CD14-positive monocyte (primary cell): Measurements from ENCODE around the gene CNTN5. TPM values are rescaled to one million over a fixed set of nuclear protein-coding genes. Genes with fewer than 3 reads are reported as not detected.

Experiments
- DNase-seq, 3 donors: peaks; one replicate each; pipeline ENCODE4 v3.0.0-alpha.2; 2011 to 2022
- H2AFZ ChIP-seq: 2 replicates; pipeline ENCODE4 v1.6.0; 2012; ENCODE audit warnings: mild to moderate bottlenecking, low read depth, low read length, inconsistent platforms; ENCODE audit not compliant: insufficient read depth, poor library complexity, severe bottlenecking
- H3K27ac ChIP-seq, 2 donors: 1 replicate in 1 of 2; 2 replicates in 1 of 2; pipeline ENCODE4 v1.5.1; 2012 to 2013; ENCODE audit warnings: low read length in 2 of 2, control low read depth in 1 of 2, inconsistent platforms in 1 of 2, low read depth in 1 of 2, mild to moderate bottlenecking in 1 of 2
- H3K27me3 ChIP-seq, 2 donors: one replicate each; pipeline versions ENCODE4 v1.6.0 to v1.6.1; 2011 to 2013; ENCODE audit warnings: low read length in 2 of 2; ENCODE audit not compliant: control insufficient read depth in 2 of 2, insufficient read depth in 2 of 2
- H3K36me3 ChIP-seq, 2 donors: replicated peaks in 1 of 2; 1 replicate in 1 of 2; 2 replicates in 1 of 2; pipeline versions ENCODE4 v1.5.1 to v1.6.1; 2012 to 2013; ENCODE audit warnings: low read length in 2 of 2, control low read depth in 1 of 2, inconsistent platforms in 1 of 2, mild to moderate bottlenecking in 1 of 2; ENCODE audit not compliant: insufficient read depth in 2 of 2, control insufficient read depth in 1 of 2
- H3K4me1 ChIP-seq, 2 donors: 1 replicate in 1 of 2; 2 replicates in 1 of 2; pipeline versions ENCODE4 v1.5.1 to v1.6.1; 2012 to 2013; ENCODE audit warnings: low read length in 2 of 2, control low read depth in 1 of 2, inconsistent platforms in 1 of 2, mild to moderate bottlenecking in 1 of 2, moderate library complexity in 1 of 2; ENCODE audit not compliant: insufficient read depth in 2 of 2, control insufficient read depth in 1 of 2
- H3K4me2 ChIP-seq: replicated peaks from 2 replicates; pipeline ENCODE3; 2012; ENCODE audit warnings: low read length, moderate library complexity, mild to moderate bottlenecking; ENCODE audit not compliant: poor library complexity, severe bottlenecking; ENCODE audit errors: extremely low read depth
- H3K4me3 ChIP-seq, 3 experiments: fragments of 200-600 bp in 1 of 3; sonication (generic) in 1 of 3; replicated peaks in 1 of 3; 1 replicate in 2 of 3; 2 replicates in 1 of 3; pipeline ENCODE4 v1.5.1; 2011 to 2013; ENCODE audit warnings: low read length in 3 of 3, mild to moderate bottlenecking in 3 of 3, control low read depth in 2 of 3, low read depth in 2 of 3, inconsistent platforms in 1 of 3, moderate library complexity in 1 of 3
- H3K79me2 ChIP-seq: 2 replicates; pipeline ENCODE4 v1.6.0; 2012; ENCODE audit warnings: mild to moderate bottlenecking, control low read depth, inconsistent platforms, low read length, moderate library complexity; ENCODE audit not compliant: insufficient read depth
- H3K9ac ChIP-seq: 2 replicates; pipeline ENCODE4 v1.6.0; 2017; ENCODE audit warnings: low read length, mild to moderate bottlenecking; ENCODE audit not compliant: insufficient read depth, poor library complexity, severe bottlenecking
- H3K9me3 ChIP-seq, 2 donors: replicated peaks in 1 of 2; 1 replicate in 1 of 2; 2 replicates in 1 of 2; pipeline versions ENCODE4 v1.5.1 to v1.6.1; 2012 to 2013; ENCODE audit warnings: low read length in 2 of 2, control low read depth in 1 of 2; ENCODE audit not compliant: control insufficient read depth in 1 of 2, insufficient read depth in 1 of 2
- H4K20me1 ChIP-seq: 2 replicates; pipeline ENCODE4 v1.6.0; 2012; ENCODE audit warnings: mild to moderate bottlenecking, low read length, control low read depth, moderate library complexity; ENCODE audit not compliant: insufficient read depth
- H3K27ac Mint-ChIP-seq, 7 donors: one replicate each; pipeline ENCODE4 v1.8.0; 2020; ENCODE audit warnings: mild to moderate bottlenecking in 7 of 7, mixed read lengths in 7 of 7, moderate library complexity in 6 of 7, inconsistent platforms in 2 of 7
- H3K27me3 Mint-ChIP-seq, 3 donors: one replicate each; pipeline ENCODE4 v1.8.0; 2021 to 2022; ENCODE audit warnings: low read depth in 3 of 3, mild to moderate bottlenecking in 3 of 3, mixed read lengths in 3 of 3, moderate library complexity in 3 of 3, inconsistent platforms in 1 of 3
- H3K36me3 Mint-ChIP-seq, 2 donors: one replicate each; pipeline ENCODE4 v1.8.0; 2020; ENCODE audit warnings: mixed read lengths in 2 of 2, inconsistent platforms in 1 of 2, mild to moderate bottlenecking in 1 of 2
- H3K4me1 Mint-ChIP-seq: one replicate; pipeline ENCODE4 v1.8.0; 2020; ENCODE audit warnings: mild to moderate bottlenecking, mixed read lengths
- H3K4me3 Mint-ChIP-seq, 2 donors: one replicate each; pipeline ENCODE4 v1.8.0; 2020; ENCODE audit warnings: mild to moderate bottlenecking in 2 of 2, mixed read lengths in 2 of 2, moderate library complexity in 1 of 2
- H3K9me3 Mint-ChIP-seq, 7 donors: one replicate each; pipeline ENCODE4 v1.8.0; 2020 to 2022; ENCODE audit warnings: mixed read lengths in 7 of 7, mild to moderate bottlenecking in 6 of 7, moderate library complexity in 6 of 7, inconsistent platforms in 2 of 7
- CTCF ChIP-seq: fragments of 200-600 bp; IDR thresholded peaks from one replicate; pipeline ENCODE4 v1.8.0; 2022; ENCODE audit warnings: antibody characterized with exemption, mild to moderate bottlenecking
- WGBS: methylation state at CpG from one replicate; pipeline ENCODE4 v1.1.5; 2013; ENCODE audit warnings: missing lambda C conversion rate; ENCODE audit not compliant: insufficient coverage; 5-methylcytosine and 5-hydroxymethylcytosine counted together
- intact Hi-C, 2 donors: fragments of 100-400 bp; cut with micrococcal nuclease; formaldehyde crosslinking; loops; one replicate each; pipeline versions ENCODE4 v1.15.0 to v1.15.1; 2023
- polyA plus RNA-seq, 3 donors: library from polyadenylated mRNA; depleted of rRNA in 1 of 3; unstranded in 2 of 3; stranded (reverse) in 1 of 3; fragments of 300-500 nt in 2 of 3; fragments of >200 nt in 1 of 3; fragmentation: Illumina TruSeq in 2 of 3; gene quantifications; 1 replicate in 2 of 3; 2 replicates in 1 of 3; pipeline ENCODE4 v1.2.3, GENCODE V29; 2012 to 2021

Gene CNTN5
- polyA plus RNA-seq, 3 donors = not detected

GRCh38 chr11:100068116-100068515 lies 1047.4 kb downstream of the CNTN5 start:
- no CpG with 5 or more reads among the region's 4 CpGs for WGBS
- H3K4me2 ChIP-seq = no peak overlapping the region
- H3K27me3 ChIP-seq = no peaks in the 10 kb centered on the region

GRCh38 chr11:100072131-100072530 lies 1051.4 kb downstream of the CNTN5 start:
- H3K27me3 ChIP-seq = no peaks in the 10 kb centered on the region
- H3K36me3 Mint-ChIP-seq = no peaks in the 10 kb centered on the region
- H3K4me3 Mint-ChIP-seq = no peak overlapping the region
- no peak overlapping the region for H3K9ac ChIP-seq
- intact Hi-C loops = no loop called here
- DNase-seq = no peak
- no peak overlapping the region for H3K4me2 ChIP-seq
- H4K20me1 ChIP-seq = no peaks in the 10 kb centered on the region
- peaks cover 0 to 6% (median 0%) of the 10 kb centered on the region in 7 donors for H3K9me3 Mint-ChIP-seq
- no peaks in the 10 kb centered on the region for H3K4me1 ChIP-seq
- no peaks in the 10 kb centered on the region for H3K4me1 Mint-ChIP-seq
- no peak overlapping the region for H2AFZ ChIP-seq
- no peak overlapping the region for H3K27ac Mint-ChIP-seq
- no peaks in the 10 kb centered on the region for H3K36me3 ChIP-seq
- H3K4me3 ChIP-seq = no peak overlapping the region
- TF ChIP-seq CTCF = no peak
- H3K79me2 ChIP-seq = no peaks in the 10 kb centered on the region
- H3K9me3 ChIP-seq = peaks cover 0 to 7% of the 10 kb centered on the region in 2 donors
- H3K27me3 Mint-ChIP-seq = peaks cover 0 to 1% (median 0%) of the 10 kb centered on the region in 3 donors
- H3K27ac ChIP-seq = no peak overlapping the region

More at GRCh38 chr11:100068116-100068515, 1047.4 kb downstream of the CNTN5 start:
- Histone ChIP-seq H2AFZ (no peak overlapping the region), H3K36me3 (no peaks in the 10 kb centered on the region), H3K27ac (no peak overlapping the region), H4K20me1 (no peaks in the 10 kb centered on the region), H3K9ac (no peak overlapping the region), H3K9me3 (peaks cover 0 to 6% of the 10 kb centered on the region in 2 donors), H3K79me2 (no peaks in the 10 kb centered on the region), H3K4me3 (no peak overlapping the region), H3K4me1 (no peaks in the 10 kb centered on the region)
- Mint-ChIP-seq H3K36me3 (no peaks in the 10 kb centered on the region), H3K4me1 (no peaks in the 10 kb centered on the region), H3K27me3 (peaks cover 0 to 1% (median 0%) of the 10 kb centered on the region in 3 donors), H3K9me3 (peaks cover 0 to 9% (median 0%) of the 10 kb centered on the region in 7 donors), H3K27ac (no peak overlapping the region), H3K4me3 (no peak overlapping the region)
- TF ChIP-seq CTCF = no peak
- DNase-seq = no peak
- intact Hi-C loops = no loop called here
